Endodermal cell (in vitro differentiated cells): ENCODE results near the gene FIBCD1. TPM values are rescaled to one million over a fixed set of nuclear protein-coding genes. Genes with fewer than 3 reads are reported as not detected.

Experiments
- DNase-seq: peaks from one replicate; pipeline ENCODE4 v3.0.0-alpha.2; 2017
- H3K27ac ChIP-seq: 2 replicates; pipeline ENCODE4 v1.5.1; 2013; ENCODE audit warnings: mild to moderate bottlenecking, low read depth, low read length, moderate library complexity
- H3K27me3 ChIP-seq: 2 replicates; pipeline ENCODE4 v1.6.1; 2013; ENCODE audit warnings: mild to moderate bottlenecking, low read length, moderate library complexity; ENCODE audit not compliant: insufficient read depth, control insufficient read depth, poor library complexity, severe bottlenecking
- H3K36me3 ChIP-seq: 2 replicates; pipeline ENCODE4 v1.7.0; 2013; ENCODE audit warnings: mild to moderate bottlenecking, low read length, moderate library complexity; ENCODE audit not compliant: control insufficient read depth, insufficient read depth
- H3K4me1 ChIP-seq: one replicate; pipeline ENCODE4 v1.7.0; 2013; ENCODE audit warnings: low read length; ENCODE audit not compliant: control insufficient read depth, insufficient read depth
- H3K4me3 ChIP-seq: 2 replicates; pipeline ENCODE4 v1.5.1; 2013; ENCODE audit warnings: mild to moderate bottlenecking, low read length, moderate library complexity
- H3K9ac ChIP-seq: 2 replicates; pipeline ENCODE4 v1.6.1; 2013; ENCODE audit warnings: mild to moderate bottlenecking, low read length, moderate library complexity; ENCODE audit not compliant: poor library complexity, severe bottlenecking; ENCODE audit errors: extremely low read depth
- H3K9me3 ChIP-seq: 2 replicates; pipeline ENCODE4 v1.6.1; 2013; ENCODE audit warnings: mild to moderate bottlenecking, low read length, moderate library complexity; ENCODE audit not compliant: control insufficient read depth
- H3K27ac Mint-ChIP-seq: 2 replicates; pipeline ENCODE4 v1.8.0; 2020; ENCODE audit warnings: mixed read lengths
- H3K27me3 Mint-ChIP-seq: 2 replicates; pipeline ENCODE4 v1.8.0; 2021; ENCODE audit warnings: mild to moderate bottlenecking, mixed read lengths; ENCODE audit not compliant: insufficient read depth
- H3K36me3 Mint-ChIP-seq: 2 replicates; pipeline ENCODE4 v1.8.0; 2020; ENCODE audit warnings: low read depth, mixed read lengths
- H3K4me1 Mint-ChIP-seq: 2 replicates; pipeline ENCODE4 v1.8.0; 2020; ENCODE audit warnings: mixed read lengths
- H3K4me3 Mint-ChIP-seq: 2 replicates; pipeline ENCODE4 v1.8.0; 2020; ENCODE audit warnings: mild to moderate bottlenecking, moderate library complexity, mixed read lengths
- H3K9me3 Mint-ChIP-seq: 2 replicates; pipeline ENCODE4 v1.8.0; 2020; ENCODE audit warnings: mild to moderate bottlenecking, mixed read lengths
- WGBS, 2 experiments: methylation state at CpG; one replicate each; pipeline versions ENCODE4 v1.1.5 to v1.1.7; 2013; ENCODE audit warnings: missing lambda C conversion rate in 2 of 2, mixed read lengths in 1 of 2; ENCODE audit not compliant: insufficient coverage in 1 of 2, insufficient read length in 1 of 2; 5-methylcytosine and 5-hydroxymethylcytosine counted together
- total RNA-seq, 2 donors: library from RNA; stranded (reverse); fragmentation: NEBNext Ultra II Directional in 1 of 2; extraction: Animal tissue kit (Norgen Biotek cat#: 25700) in 1 of 2; gene quantifications; 2 replicates in 1 of 2; 3 replicates in 1 of 2; pipeline ENCODE4 v1.2.1, GENCODE V29; 2021
- TF ChIP-seq, protein P1 (sequence below): fragments of 200-600 bp; sonication (generic); conservative IDR thresholded peaks from 2 replicates; pipeline ENCODE4 v1.5.0; 2021; ENCODE audit warnings: antibody characterized with exemption, mild to moderate bottlenecking

The FIBCD1 gene
- total RNA-seq, 2 donors from 2014 or later = 2.8 to 3.7 TPM

DNA sequence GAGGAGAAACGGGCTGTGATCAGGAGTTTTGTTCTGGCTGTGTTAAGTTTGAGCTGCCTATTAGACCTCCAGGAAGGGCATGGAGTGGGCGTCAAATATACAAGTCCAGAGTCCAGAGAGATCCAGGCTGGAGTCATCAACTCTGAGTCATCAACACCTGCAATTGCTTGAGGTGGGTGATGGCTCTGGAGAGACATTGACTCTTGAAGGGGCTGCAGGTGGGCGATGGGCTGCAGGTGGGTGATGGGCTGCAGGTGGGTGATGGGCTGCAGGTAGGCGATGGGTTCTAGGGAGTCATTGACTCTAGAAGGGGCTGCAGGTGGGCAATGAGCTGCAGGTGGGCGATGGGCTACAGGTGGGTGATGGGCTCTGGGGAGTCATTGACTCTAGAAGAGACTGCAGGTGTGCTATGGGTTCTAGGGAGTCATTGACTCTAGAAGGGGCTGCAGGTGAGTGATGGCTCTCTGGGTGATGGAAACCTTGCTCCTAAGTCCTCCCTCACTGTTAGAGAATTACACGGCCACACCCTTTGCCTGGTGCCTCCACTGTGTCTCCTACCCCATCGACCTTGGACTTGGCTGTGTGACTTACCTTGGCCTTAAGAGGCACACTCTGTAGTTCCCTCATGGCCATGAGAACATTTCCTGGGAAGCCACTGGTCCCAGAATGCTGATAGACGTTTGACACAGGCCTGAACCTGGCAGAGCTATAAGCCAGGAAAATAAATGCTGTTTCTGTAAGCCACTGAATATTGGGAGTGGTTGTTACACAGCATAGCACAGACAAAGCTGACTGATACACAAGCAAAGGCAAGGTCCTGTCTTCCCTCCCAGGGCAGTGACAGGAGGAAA, 10.4 kb upstream of the FIBCD1 start:
- H3K36me3 ChIP-seq = no peaks in the 10 kb centered on the region

DNA sequence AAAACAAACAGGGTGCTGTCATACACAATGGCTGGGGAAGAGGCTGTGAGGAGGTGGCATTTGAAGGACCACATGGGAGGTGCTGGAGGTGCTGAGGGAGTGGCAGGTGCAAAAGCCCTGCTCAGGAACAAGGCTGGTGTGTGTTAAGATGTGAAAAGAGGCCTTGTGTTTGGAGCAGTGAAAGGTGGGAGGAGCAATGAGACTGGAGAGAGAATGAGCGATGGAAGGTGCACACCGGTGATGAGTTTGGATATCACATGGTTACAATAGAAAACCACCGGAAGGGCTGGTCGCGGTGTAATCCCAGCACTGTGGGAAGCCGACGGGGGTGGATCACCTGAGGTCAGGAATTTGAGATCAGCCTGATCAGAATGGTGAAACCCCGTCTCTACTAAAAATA, 9.2 kb upstream of the FIBCD1 start:
- H3K4me3 Mint-ChIP-seq = no peak overlapping the region
- Histone ChIP-seq H3K27me3 (no peaks in the 10 kb centered on the region), H3K4me1 (no peaks in the 10 kb centered on the region), H3K9me3 (peaks cover 5% of the 10 kb centered on the region), H3K27ac (no peak overlapping the region), H3K9ac (no peak overlapping the region), H3K36me3 (no peaks in the 10 kb centered on the region), H3K4me3 (no peak overlapping the region)
- 70 to 91% methylated on average over 8 of the region's 8 CpGs for WGBS, 2 experiments
- peaks cover 5% of the 10 kb centered on the region for H3K4me1 Mint-ChIP-seq
- no peaks in the 10 kb centered on the region for H3K36me3 Mint-ChIP-seq
- no peak for DNase-seq
- TF ChIP-seq, protein P1, sequence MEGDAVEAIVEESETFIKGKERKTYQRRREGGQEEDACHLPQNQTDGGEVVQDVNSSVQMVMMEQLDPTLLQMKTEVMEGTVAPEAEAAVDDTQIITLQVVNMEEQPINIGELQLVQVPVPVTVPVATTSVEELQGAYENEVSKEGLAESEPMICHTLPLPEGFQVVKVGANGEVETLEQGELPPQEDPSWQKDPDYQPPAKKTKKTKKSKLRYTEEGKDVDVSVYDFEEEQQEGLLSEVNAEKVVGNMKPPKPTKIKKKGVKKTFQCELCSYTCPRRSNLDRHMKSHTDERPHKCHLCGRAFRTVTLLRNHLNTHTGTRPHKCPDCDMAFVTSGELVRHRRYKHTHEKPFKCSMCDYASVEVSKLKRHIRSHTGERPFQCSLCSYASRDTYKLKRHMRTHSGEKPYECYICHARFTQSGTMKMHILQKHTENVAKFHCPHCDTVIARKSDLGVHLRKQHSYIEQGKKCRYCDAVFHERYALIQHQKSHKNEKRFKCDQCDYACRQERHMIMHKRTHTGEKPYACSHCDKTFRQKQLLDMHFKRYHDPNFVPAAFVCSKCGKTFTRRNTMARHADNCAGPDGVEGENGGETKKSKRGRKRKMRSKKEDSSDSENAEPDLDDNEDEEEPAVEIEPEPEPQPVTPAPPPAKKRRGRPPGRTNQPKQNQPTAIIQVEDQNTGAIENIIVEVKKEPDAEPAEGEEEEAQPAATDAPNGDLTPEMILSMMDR = no peak
- peaks cover 20% of the 10 kb centered on the region for H3K9me3 Mint-ChIP-seq
- peaks cover 20% of the 10 kb centered on the region for H3K27me3 Mint-ChIP-seq
- no peak overlapping the region for H3K27ac Mint-ChIP-seq

More for the DNA sequence above, 10.4 kb upstream of the FIBCD1 start:
- Mint-ChIP-seq H3K4me1 (peaks cover 5% of the 10 kb centered on the region), H3K4me3 (no peak overlapping the region), H3K27ac (no peak overlapping the region), H3K36me3 (no peaks in the 10 kb centered on the region), H3K9me3 (peaks cover 20% of the 10 kb centered on the region), H3K27me3 (peaks cover 18% of the 10 kb centered on the region)
- TF ChIP-seq, protein P1 = no peak
- Histone ChIP-seq H3K4me3 (no peak overlapping the region), H3K27me3 (no peaks in the 10 kb centered on the region), H3K9ac (no peak overlapping the region), H3K4me1 (no peaks in the 10 kb centered on the region), H3K27ac (no peak overlapping the region), H3K9me3 (peaks cover 5% of the 10 kb centered on the region)
- WGBS, 2 experiments = 86 to 87% methylated on average over 4 to 8 of the region's 8 CpGs
- no peak for DNase-seq

DNA sequence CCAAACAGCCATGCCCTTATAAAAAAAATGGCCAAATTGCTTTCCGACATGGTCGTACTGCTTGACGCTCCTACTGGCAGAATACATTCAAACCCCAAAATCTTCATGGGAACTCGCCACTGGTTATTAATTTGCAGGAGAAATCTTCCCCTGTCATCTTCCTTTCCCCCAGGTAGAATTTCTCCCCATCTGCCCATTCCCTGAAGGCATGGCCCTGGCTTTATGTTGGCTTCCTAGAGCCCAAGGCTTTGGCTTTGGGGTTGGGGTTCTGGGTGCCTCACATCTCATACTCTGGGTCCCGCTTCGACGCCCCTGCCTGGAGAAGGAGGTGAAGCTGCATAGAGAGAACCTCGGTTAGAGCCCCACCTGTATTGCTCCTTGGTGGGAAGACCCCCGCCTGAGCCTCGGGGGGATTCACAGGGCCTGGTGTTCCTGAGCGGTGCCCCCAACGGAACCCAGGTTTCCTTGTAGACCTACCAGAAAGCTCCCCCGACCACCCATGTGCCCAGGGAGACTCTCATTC, 8.6 kb upstream of the FIBCD1 start:
- H3K4me3 Mint-ChIP-seq = no peak overlapping the region
- 90 to 91% methylated on average over 8 to 13 of the region's 13 CpGs for WGBS, 2 experiments
- Histone ChIP-seq H3K4me1 (no peaks in the 10 kb centered on the region), H3K4me3 (no peak overlapping the region), H3K27ac (no peak overlapping the region), H3K27me3 (peaks cover 5% of the 10 kb centered on the region), H3K9me3 (peaks cover 5% of the 10 kb centered on the region), H3K36me3 (no peaks in the 10 kb centered on the region), H3K9ac (no peak overlapping the region)
- H3K4me1 Mint-ChIP-seq = peaks cover 5% of the 10 kb centered on the region
- H3K9me3 Mint-ChIP-seq = peaks cover 20% of the 10 kb centered on the region
- H3K27ac Mint-ChIP-seq = no peak overlapping the region
- peaks cover 23% of the 10 kb centered on the region for H3K27me3 Mint-ChIP-seq
- H3K36me3 Mint-ChIP-seq = no peaks in the 10 kb centered on the region
- no peak for DNase-seq
- TF ChIP-seq, protein P1 = no peak
